PC-3 (cell line): ENCODE measurements around the gene ST7.

ENCODE experiments used
- CTCF ChIP-seq: fragments of 300-600 bp; sonication (generic); conservative IDR thresholded peaks from 2 replicates; pipeline ENCODE4 v1.5.1; 2017; ENCODE audit warnings: antibody characterized with exemption, low read depth, mild to moderate bottlenecking, low read length
- EZH2phosphoT487 ChIP-seq: fragments of 300-600 bp; sonication (generic); IDR thresholded peaks from 2 replicates; pipeline ENCODE4 v1.6.1; 2018; ENCODE audit warnings: mild to moderate bottlenecking, antibody characterized with exemption, low read length, borderline replicate concordance

- TF ChIP-seq EZH2phosphoT487 = no peak
- TF ChIP-seq CTCF = no peak
These were observed 57.3 kb downstream of the ST7 start for GRCh38 chr7:117010375-117011133.
